Thyroid gland (tissue), 4 donors: ENCODE results near the gene ESYT1. TPM values are rescaled to one million over a fixed set of nuclear protein-coding genes. Genes with fewer than 3 reads are reported as not detected.

Source experiments
- DNase-seq, 2 donors: peaks; one replicate each; pipeline ENCODE4 v3.0.0-alpha.2; 2019
- H3K27ac ChIP-seq, 3 donors: fragments of 200-600 bp; sonication (generic); 1 replicate in 2 of 3; 2 replicates in 1 of 3; pipeline ENCODE4 v1.5.1; 2016 to 2019; ENCODE audit warnings: mild to moderate bottlenecking in 1 of 3, moderate library complexity in 1 of 3
- H3K27me3 ChIP-seq: fragments of 200-600 bp; sonication (generic); one replicate; pipeline ENCODE4 v1.5.1; 2019
- H3K36me3 ChIP-seq, 2 donors: fragments of 200-600 bp; sonication (generic); one replicate each; pipeline ENCODE4 v1.5.1; 2016 to 2019
- H3K4me1 ChIP-seq, 2 donors: fragments of 200-600 bp; sonication (generic); one replicate each; pipeline ENCODE4 v1.5.1; 2017 to 2019
- H3K4me3 ChIP-seq, 3 donors: fragments of 200-600 bp; sonication (generic); replicated peaks in 1 of 3; 1 replicate in 2 of 3; 2 replicates in 1 of 3; pipeline ENCODE4 v1.5.1; 2016; ENCODE audit warnings: mild to moderate bottlenecking in 1 of 3
- H3K9me3 ChIP-seq: fragments of 200-600 bp; sonication (generic); one replicate; pipeline ENCODE4 v1.5.1; 2017
- POLR2A ChIP-seq, 2 donors: fragments of 450-650 bp; IDR thresholded peaks; one replicate each; pipeline ENCODE4 v1.6.1; 2017; ENCODE audit warnings: antibody characterized with exemption in 2 of 2, mild to moderate bottlenecking in 2 of 2, moderate library complexity in 1 of 2
- WGBS, 2 donors: methylation state at CpG; one replicate each; pipeline ENCODE4 v1.1.5; 2017; 5-methylcytosine and 5-hydroxymethylcytosine counted together
- intact Hi-C: fragments of 100-400 bp; cut with DNase I; formaldehyde crosslinking; loops from one replicate; pipeline ENCODE4 v1.15.1; 2023
- total RNA-seq, 4 donors: library from RNA; depleted of rRNA; stranded (reverse); fragments of >200 nt; gene quantifications; one replicate each; pipeline ENCODE4 v1.2.3, GENCODE V29; 2016
- TF ChIP-seq, protein P1 (sequence below), 6 experiments: fragments of 200-600 bp in 3 of 6; fragments of 450-650 bp in 3 of 6; sonication (generic) in 3 of 6; IDR thresholded peaks; one replicate each; pipeline ENCODE4 v1.5.1; 2016 to 2019; ENCODE audit warnings: antibody characterized with exemption in 6 of 6, mild to moderate bottlenecking in 2 of 6, inconsistent platforms in 1 of 6, moderate library complexity in 1 of 6

The ESYT1 gene, protein sequence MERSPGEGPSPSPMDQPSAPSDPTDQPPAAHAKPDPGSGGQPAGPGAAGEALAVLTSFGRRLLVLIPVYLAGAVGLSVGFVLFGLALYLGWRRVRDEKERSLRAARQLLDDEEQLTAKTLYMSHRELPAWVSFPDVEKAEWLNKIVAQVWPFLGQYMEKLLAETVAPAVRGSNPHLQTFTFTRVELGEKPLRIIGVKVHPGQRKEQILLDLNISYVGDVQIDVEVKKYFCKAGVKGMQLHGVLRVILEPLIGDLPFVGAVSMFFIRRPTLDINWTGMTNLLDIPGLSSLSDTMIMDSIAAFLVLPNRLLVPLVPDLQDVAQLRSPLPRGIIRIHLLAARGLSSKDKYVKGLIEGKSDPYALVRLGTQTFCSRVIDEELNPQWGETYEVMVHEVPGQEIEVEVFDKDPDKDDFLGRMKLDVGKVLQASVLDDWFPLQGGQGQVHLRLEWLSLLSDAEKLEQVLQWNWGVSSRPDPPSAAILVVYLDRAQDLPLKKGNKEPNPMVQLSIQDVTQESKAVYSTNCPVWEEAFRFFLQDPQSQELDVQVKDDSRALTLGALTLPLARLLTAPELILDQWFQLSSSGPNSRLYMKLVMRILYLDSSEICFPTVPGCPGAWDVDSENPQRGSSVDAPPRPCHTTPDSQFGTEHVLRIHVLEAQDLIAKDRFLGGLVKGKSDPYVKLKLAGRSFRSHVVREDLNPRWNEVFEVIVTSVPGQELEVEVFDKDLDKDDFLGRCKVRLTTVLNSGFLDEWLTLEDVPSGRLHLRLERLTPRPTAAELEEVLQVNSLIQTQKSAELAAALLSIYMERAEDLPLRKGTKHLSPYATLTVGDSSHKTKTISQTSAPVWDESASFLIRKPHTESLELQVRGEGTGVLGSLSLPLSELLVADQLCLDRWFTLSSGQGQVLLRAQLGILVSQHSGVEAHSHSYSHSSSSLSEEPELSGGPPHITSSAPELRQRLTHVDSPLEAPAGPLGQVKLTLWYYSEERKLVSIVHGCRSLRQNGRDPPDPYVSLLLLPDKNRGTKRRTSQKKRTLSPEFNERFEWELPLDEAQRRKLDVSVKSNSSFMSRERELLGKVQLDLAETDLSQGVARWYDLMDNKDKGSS
- total RNA-seq, result 10 to 100 TPM; 60.6 to 84.7 (median 68.7) TPM

DNA sequence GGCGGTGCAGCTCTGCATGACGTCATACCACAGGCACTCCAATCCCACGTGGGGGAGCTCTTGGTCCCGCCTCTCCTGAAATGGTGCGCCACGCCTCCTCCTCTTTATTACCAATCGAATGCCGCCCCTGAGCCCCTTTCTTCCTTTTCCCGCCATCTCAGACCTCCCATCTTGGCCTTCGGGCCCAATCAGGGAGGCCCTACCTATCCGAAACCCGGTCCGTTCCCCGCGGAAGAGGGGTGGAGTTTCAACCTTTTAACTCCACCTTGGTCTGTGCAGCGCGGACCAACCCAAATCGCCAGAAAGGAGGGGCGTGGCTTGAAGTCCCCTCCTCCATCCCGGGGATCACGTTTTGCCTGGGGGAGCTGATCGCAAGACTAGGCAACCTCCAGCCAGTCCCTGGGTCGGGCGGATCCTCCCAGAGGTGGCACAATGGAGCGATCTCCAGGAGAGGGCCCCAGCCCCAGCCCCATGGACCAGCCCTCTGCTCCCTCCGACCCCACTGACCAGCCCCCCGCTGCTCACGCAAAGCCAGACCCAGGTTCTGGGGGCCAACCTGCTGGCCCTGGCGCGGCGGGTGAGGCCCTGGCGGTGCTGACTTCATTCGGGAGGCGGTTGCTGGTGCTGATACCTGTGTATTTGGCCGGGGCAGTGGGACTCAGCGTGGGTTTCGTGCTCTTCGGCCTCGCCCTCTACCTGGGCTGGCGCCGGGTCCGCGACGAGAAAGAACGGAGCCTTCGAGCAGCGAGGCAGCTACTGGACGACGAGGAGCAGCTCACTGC lies at the start of gene ESYT1:
TSS of gene ESYT1 (plus strand) at position 380 of the 782 bp plus-strand sequence. CDS start at position 433, 53 bp downstream.
- DNase-seq, result peak; percentile 100
- H3K9me3 ChIP-seq, result no peaks in the 10 kb centered on the region
- peak within 1 kb of the TSS; percentile 45 to 73 (median 60) for H3K4me3 ChIP-seq
- TF ChIP-seq, protein P1, sequence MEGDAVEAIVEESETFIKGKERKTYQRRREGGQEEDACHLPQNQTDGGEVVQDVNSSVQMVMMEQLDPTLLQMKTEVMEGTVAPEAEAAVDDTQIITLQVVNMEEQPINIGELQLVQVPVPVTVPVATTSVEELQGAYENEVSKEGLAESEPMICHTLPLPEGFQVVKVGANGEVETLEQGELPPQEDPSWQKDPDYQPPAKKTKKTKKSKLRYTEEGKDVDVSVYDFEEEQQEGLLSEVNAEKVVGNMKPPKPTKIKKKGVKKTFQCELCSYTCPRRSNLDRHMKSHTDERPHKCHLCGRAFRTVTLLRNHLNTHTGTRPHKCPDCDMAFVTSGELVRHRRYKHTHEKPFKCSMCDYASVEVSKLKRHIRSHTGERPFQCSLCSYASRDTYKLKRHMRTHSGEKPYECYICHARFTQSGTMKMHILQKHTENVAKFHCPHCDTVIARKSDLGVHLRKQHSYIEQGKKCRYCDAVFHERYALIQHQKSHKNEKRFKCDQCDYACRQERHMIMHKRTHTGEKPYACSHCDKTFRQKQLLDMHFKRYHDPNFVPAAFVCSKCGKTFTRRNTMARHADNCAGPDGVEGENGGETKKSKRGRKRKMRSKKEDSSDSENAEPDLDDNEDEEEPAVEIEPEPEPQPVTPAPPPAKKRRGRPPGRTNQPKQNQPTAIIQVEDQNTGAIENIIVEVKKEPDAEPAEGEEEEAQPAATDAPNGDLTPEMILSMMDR (IDR thresholded peaks at IDR 0.05), result no peak
- TF ChIP-seq POLR2A (IDR thresholded peaks at IDR 0.05), result peak; percentile 88 to 98
- peaks cover 39 to 46% of the 10 kb centered on the region in 2 donors for H3K4me1 ChIP-seq
- 1 to 3% methylated on average over 27 to 35 of the region's 49 CpGs for WGBS, 2 donors
- peaks cover 16 to 25% of the 10 kb centered on the region in 2 donors for H3K36me3 ChIP-seq
- no peaks in the 10 kb centered on the region for H3K27me3 ChIP-seq
- H3K27ac ChIP-seq, result peak within 1 kb of the TSS; percentile 71 to 85 (median 84)
- intact Hi-C loops, result loop anchor here (10.0 kb wide), 2 partner anchors 97 to 337 kb away; partner anchors contain the start of genes NABP2, RNF41 and SPRYD4

DNA sequence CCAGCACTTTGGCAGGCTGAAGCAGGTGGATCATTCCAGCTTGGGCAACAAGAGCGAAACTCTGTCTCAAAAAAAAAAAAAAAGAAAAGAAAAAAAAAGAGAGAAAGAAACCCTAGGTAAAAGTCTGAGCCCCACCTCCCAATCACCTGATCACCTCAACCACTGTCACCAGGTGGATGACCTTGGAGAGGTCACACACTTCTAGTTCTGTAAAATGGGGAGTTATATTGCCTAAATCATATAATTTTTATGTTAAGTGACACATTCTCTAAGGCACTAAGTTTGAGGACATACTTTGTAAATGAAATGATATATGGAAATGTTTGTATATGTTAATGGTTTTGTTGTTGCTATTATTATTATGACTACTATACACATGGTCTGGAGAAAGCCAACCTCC lies 49.6 kb upstream of the ESYT1 start:
- intact Hi-C loops, result no loop called here
- H3K9me3 ChIP-seq, result no peaks in the 10 kb centered on the region
- H3K27ac ChIP-seq, result peak overlapping the region in 2 of 3 donors; percentile 83 to 91
- no peaks in the 10 kb centered on the region for H3K36me3 ChIP-seq
- no peaks in the 10 kb centered on the region for H3K27me3 ChIP-seq
- WGBS, 2 donors, result 96 to 100% methylated on average over 1 of the region's 1 CpG
- no peak overlapping the region for H3K4me3 ChIP-seq
- TF ChIP-seq, protein P1 (IDR thresholded peaks at IDR 0.05), result no peak
- TF ChIP-seq POLR2A (IDR thresholded peaks at IDR 0.05), result no peak
- peaks cover 3 to 12% of the 10 kb centered on the region in 2 donors for H3K4me1 ChIP-seq
- DNase-seq, result no peak

DNA sequence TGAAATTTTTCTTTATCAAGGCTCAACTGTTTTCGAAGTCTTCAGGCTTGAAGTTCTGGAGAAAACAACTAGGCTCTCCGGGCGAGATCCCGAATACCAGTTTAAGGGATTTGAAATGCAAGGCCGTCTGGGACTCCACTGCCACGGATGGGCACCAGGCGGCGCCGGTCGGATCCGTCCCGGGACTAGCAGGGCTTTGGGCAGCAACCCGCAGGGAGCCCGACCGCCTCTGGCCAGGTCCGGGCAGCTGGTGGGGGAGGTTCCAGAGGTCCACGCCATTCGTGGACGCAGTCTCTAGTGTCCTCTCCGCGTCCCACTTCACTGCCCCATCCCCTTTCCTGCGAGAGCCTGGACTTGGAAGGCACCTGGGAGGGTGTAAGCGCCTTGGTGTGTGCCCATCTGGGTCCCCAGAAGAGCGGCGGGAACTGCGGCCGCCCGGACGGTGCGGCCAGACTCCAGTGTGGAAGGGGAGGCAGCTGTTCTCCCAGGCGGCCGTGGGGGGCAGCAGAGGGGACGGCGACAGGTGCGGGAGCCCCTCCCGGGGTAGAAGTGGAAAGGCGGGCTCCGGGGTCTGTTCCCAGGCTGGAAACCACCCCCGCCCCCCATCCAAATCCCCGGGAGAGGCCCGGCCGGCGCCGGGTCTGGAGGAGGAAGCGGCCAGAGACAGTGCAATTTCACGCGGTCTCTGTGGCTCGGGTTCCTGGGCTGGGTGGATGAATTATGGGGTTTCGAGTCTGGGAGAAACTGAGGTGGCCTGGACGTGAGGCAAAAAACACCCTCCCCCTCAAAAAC lies 48.9 kb upstream of the ESYT1 start:
- DNase-seq, result peak; percentile 93 to 94
- TF ChIP-seq, protein P1 (IDR thresholded peaks at IDR 0.05), result peak; percentile 54 to 82 (median 73)
- peak in 1 of 2 donors; percentile 20 for TF ChIP-seq POLR2A (IDR thresholded peaks at IDR 0.05)
- WGBS, 2 donors, result 2 to 4% methylated on average over 30 to 32 of the region's 50 CpGs
- intact Hi-C loops, result no loop called here
- Histone ChIP-seq H3K4me3 (peak overlapping the region; percentile 64 to 71 (median 68)), H3K4me1 (peaks cover 3 to 12% of the 10 kb centered on the region in 2 donors), H3K27ac (peak overlapping the region; percentile 83 to 91 (median 88)), H3K27me3 (no peaks in the 10 kb centered on the region), H3K9me3 (no peaks in the 10 kb centered on the region), H3K36me3 (no peaks in the 10 kb centered on the region)
